Keratinocyte (primary cell): Measurements from ENCODE around the gene KDM2A.

ENCODE experiments used
- EZH2 ChIP-seq: IDR thresholded peaks from one replicate; pipeline ENCODE4 v1.6.1; 2012; ENCODE audit warnings: inconsistent platforms, mild to moderate bottlenecking, low read length, moderate library complexity
- TF ChIP-seq, protein P1 (sequence below), 3 experiments: IDR thresholded peaks in 1 of 3; conservative IDR thresholded peaks in 1 of 3; optimal IDR thresholded peaks in 1 of 3; 2 replicates in 2 of 3; 3 replicates in 1 of 3; pipeline versions ENCODE3 to v1.5.1; 2011; ENCODE audit warnings: low read length in 3 of 3, mild to moderate bottlenecking in 3 of 3, moderate library complexity in 2 of 3, control low read depth in 1 of 3, inconsistent platforms in 1 of 3; ENCODE audit not compliant: insufficient read depth in 2 of 3; ENCODE audit errors: extremely low read depth in 1 of 3

- TF ChIP-seq, protein P1, sequence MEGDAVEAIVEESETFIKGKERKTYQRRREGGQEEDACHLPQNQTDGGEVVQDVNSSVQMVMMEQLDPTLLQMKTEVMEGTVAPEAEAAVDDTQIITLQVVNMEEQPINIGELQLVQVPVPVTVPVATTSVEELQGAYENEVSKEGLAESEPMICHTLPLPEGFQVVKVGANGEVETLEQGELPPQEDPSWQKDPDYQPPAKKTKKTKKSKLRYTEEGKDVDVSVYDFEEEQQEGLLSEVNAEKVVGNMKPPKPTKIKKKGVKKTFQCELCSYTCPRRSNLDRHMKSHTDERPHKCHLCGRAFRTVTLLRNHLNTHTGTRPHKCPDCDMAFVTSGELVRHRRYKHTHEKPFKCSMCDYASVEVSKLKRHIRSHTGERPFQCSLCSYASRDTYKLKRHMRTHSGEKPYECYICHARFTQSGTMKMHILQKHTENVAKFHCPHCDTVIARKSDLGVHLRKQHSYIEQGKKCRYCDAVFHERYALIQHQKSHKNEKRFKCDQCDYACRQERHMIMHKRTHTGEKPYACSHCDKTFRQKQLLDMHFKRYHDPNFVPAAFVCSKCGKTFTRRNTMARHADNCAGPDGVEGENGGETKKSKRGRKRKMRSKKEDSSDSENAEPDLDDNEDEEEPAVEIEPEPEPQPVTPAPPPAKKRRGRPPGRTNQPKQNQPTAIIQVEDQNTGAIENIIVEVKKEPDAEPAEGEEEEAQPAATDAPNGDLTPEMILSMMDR (optimal IDR thresholded peaks at IDR 0.05 in 1 of 3, IDR thresholded peaks at IDR 0.05 in 1 of 3, conservative IDR thresholded peaks at IDR 0.05 in 1 of 3; ENCODE audit: extremely low read depth in 1 of 3, insufficient read depth in 2 of 3, low read length in 3 of 3) = no peak
- TF ChIP-seq EZH2 = no peak
Observed at GRCh38 chr11:67177399-67178281, 58.6 kb downstream of the KDM2A start.
